Right atrium auricular region (tissue), 2 donors: Measurements from ENCODE around the gene KRTAP10-9. TPM values are rescaled to one million over a fixed set of nuclear protein-coding genes. Genes with fewer than 3 reads are reported as not detected.

Experiments used
- DNase-seq: peaks from one replicate; pipeline ENCODE4 v3.0.0-alpha.2; 2019; ENCODE audit warnings: low spot score
- H3K27ac ChIP-seq, 2 donors: fragments of 200-600 bp; sonication (generic); 1 replicate in 1 of 2; 2 replicates in 1 of 2; pipeline ENCODE4 v1.5.1; 2016 to 2019
- H3K27me3 ChIP-seq, 2 donors: fragments of 200-600 bp; sonication (generic); one replicate each; pipeline versions ENCODE4 v1.5.1 to v1.6.0; 2017 to 2019
- H3K36me3 ChIP-seq: fragments of 200-600 bp; sonication (generic); one replicate; pipeline ENCODE4 v1.5.1; 2016
- H3K4me1 ChIP-seq, 2 donors: fragments of 200-600 bp; sonication (generic); one replicate each; pipeline versions ENCODE4 v1.5.1 to v1.6.0; 2017 to 2019
- H3K4me3 ChIP-seq, 2 donors: fragments of 200-600 bp; sonication (generic); 1 replicate in 1 of 2; 2 replicates in 1 of 2; pipeline ENCODE4 v1.5.1; 2017 to 2019; ENCODE audit warnings: mild to moderate bottlenecking in 1 of 2, moderate library complexity in 1 of 2
- H3K9me3 ChIP-seq, 2 donors: fragments of 200-600 bp; sonication (generic); one replicate each; pipeline ENCODE4 v1.5.1; 2019
- total RNA-seq, 2 donors: library from RNA; depleted of rRNA; stranded (reverse); fragments of >200 nt; gene quantifications; one replicate each; pipeline ENCODE4 v1.1.0, GENCODE V29; 2016
- TF ChIP-seq, protein P1 (sequence below), 2 donors: fragments of 200-600 bp; sonication (generic); IDR thresholded peaks; one replicate each; pipeline ENCODE4 v1.5.1; 2019; ENCODE audit warnings: antibody characterized with exemption in 2 of 2

The KRTAP10-9 gene
- total RNA-seq, 2 donors from 2014 or later, result not detected

DNA sequence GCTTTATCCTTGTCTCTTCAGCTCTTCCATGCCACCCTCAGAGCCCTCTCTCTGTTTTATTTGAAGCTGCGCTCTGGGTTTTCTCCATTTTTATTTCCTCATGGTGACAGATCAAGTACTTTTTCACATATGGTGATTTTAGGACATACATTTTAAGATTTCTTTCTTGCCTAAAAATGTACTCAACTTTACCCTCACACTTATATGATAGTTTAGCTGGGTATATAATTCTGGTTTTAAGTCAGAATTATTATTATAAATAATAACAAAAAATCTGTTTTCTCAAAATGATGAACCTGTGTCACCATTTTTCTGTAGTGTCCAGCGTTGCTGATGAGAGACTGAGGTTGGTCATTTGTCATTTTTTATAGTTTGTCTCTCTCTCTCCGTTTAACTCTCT, 45.7 kb upstream of the KRTAP10-9 start:
- peaks cover 0 to 23% of the 10 kb centered on the region in 2 donors for H3K9me3 ChIP-seq
- TF ChIP-seq, protein P1, sequence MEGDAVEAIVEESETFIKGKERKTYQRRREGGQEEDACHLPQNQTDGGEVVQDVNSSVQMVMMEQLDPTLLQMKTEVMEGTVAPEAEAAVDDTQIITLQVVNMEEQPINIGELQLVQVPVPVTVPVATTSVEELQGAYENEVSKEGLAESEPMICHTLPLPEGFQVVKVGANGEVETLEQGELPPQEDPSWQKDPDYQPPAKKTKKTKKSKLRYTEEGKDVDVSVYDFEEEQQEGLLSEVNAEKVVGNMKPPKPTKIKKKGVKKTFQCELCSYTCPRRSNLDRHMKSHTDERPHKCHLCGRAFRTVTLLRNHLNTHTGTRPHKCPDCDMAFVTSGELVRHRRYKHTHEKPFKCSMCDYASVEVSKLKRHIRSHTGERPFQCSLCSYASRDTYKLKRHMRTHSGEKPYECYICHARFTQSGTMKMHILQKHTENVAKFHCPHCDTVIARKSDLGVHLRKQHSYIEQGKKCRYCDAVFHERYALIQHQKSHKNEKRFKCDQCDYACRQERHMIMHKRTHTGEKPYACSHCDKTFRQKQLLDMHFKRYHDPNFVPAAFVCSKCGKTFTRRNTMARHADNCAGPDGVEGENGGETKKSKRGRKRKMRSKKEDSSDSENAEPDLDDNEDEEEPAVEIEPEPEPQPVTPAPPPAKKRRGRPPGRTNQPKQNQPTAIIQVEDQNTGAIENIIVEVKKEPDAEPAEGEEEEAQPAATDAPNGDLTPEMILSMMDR (IDR thresholded peaks at IDR 0.05), result no peak
- no peak for DNase-seq

GRCh38 chr21:44582055-44582454, 44.8 kb upstream of the KRTAP10-9 start:
- no peak overlapping the region for H3K4me3 ChIP-seq
- no peak overlapping the region for H3K27ac ChIP-seq
- peaks cover 0 to 17% of the 10 kb centered on the region in 2 donors for H3K9me3 ChIP-seq
- DNase-seq, result peak; percentile 44
- no peaks in the 10 kb centered on the region for H3K4me1 ChIP-seq
- TF ChIP-seq, protein P1 (IDR thresholded peaks at IDR 0.05), result no peak
- H3K36me3 ChIP-seq, result no peaks in the 10 kb centered on the region
- H3K27me3 ChIP-seq, result no peaks in the 10 kb centered on the region

More for the DNA sequence above, 45.7 kb upstream of the KRTAP10-9 start:
- no peak overlapping the region for H3K4me3 ChIP-seq
- no peak overlapping the region for H3K27ac ChIP-seq
- no peaks in the 10 kb centered on the region for H3K27me3 ChIP-seq
- H3K36me3 ChIP-seq, result no peaks in the 10 kb centered on the region
- H3K4me1 ChIP-seq, result no peaks in the 10 kb centered on the region

DNA sequence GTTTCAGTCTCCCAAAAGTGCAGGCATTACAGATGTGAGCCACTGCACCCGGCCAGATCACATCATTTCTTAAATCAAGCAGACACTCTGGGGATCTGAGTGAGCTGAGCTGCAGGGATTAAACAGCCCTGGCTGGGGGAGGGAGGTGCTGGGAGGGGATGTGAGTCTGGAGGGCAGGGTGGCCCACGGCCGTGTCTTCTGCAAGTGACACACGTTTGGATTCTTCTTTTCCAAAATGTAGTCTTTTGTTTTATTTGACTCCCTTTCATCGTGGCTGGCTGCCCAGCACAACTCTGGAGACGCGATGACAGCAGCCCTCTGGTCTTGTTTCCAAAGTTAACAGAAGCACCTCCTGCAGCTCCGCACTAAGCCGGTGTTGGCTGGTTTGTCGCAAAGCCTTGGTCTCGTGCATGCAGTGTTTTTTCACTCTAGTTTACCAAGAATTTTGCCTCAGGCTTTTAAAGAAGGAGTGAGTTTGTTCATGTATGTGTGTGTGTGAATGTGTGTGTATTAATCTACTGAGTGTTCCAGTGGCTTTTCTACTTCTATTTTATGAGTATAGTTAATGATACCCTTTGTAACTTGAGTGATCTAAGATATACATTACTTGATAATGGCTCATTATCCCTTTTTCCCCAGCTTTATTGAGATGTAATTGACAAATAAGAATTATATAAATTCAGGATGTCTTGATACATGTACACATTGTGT, 43.6 kb upstream of the KRTAP10-9 start:
- H3K9me3 ChIP-seq, result peaks cover 0 to 13% of the 10 kb centered on the region in 2 donors
- no peaks in the 10 kb centered on the region for H3K4me1 ChIP-seq
- peak; percentile 36 for DNase-seq
- no peaks in the 10 kb centered on the region for H3K27me3 ChIP-seq
- H3K36me3 ChIP-seq, result no peaks in the 10 kb centered on the region
- no peak overlapping the region for H3K4me3 ChIP-seq
- TF ChIP-seq, protein P1 (IDR thresholded peaks at IDR 0.05), result no peak
- no peak overlapping the region for H3K27ac ChIP-seq

DNA sequence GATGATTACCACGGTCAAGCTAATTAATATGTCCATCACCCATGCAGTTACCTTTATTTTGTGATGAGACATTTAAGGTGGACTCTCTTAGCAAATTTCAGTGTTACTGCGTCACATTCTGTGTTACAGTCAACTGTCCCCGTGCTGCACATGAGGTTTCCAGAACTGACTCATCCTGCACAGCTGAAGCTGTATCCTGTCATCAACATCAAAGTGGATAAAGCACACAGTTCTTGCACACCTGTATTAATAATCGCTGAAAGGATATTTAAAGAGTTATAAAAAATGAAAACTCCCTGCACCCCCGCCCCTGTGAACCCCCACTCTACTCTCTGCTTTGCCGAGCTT, 43.1 kb upstream of the KRTAP10-9 start:
- Histone ChIP-seq H3K4me3 (no peak overlapping the region), H3K9me3 (peaks cover 0 to 13% of the 10 kb centered on the region in 2 donors), H3K36me3 (no peaks in the 10 kb centered on the region), H3K27me3 (no peaks in the 10 kb centered on the region), H3K4me1 (no peaks in the 10 kb centered on the region), H3K27ac (no peak overlapping the region)
- DNase-seq, result no peak
- TF ChIP-seq, protein P1 (IDR thresholded peaks at IDR 0.05), result no peak

DNA sequence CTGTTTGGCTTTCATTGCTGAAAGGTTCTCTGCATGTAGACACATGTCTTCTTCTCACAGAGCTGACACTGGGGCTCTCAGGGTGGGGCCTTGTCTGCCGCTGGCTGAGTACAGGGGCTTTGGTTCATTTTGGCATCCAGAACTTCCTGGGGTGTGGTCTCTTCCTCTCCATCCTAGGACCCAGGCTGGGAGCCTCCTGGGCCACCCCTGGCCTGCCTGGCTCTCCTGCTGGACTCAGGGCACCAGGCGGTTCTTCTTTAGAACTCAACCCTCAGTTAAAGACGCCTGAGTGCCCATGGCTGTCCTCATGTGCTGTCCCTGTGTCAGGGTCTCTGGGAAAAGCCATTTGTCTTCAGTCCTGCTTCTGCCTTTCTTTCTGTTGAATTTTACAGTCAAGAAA, 41.0 kb upstream of the KRTAP10-9 start:
- Histone ChIP-seq H3K36me3 (no peaks in the 10 kb centered on the region), H3K27me3 (no peaks in the 10 kb centered on the region), H3K4me3 (no peak overlapping the region), H3K4me1 (no peaks in the 10 kb centered on the region), H3K27ac (no peak overlapping the region), H3K9me3 (peaks cover 0 to 11% of the 10 kb centered on the region in 2 donors)
- TF ChIP-seq, protein P1 (IDR thresholded peaks at IDR 0.05), result no peak
- no peak for DNase-seq

DNA sequence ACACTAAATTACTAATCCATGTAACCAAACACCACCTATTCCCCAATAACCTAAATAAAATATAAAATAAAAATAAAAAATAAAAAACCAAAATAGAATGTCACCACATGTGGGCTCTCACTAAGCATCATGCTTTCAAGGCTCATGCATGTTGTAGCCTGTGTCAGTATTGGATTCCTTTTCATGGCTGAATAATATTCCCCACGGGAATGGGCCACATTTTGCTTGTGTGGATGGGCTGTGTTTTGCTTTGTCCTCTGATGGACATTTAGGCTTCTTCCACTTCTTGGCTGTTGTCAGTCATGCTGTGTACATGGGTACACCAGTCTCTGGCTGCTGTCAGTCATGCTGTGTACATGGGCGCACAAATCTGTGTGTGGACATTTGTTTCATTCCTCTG, 37.8 kb upstream of the KRTAP10-9 start:
- no peaks in the 10 kb centered on the region for H3K27me3 ChIP-seq
- H3K4me1 ChIP-seq, result no peaks in the 10 kb centered on the region
- no peaks in the 10 kb centered on the region for H3K36me3 ChIP-seq
- no peaks in the 10 kb centered on the region for H3K9me3 ChIP-seq
- H3K27ac ChIP-seq, result no peak overlapping the region
- TF ChIP-seq, protein P1 (IDR thresholded peaks at IDR 0.05), result no peak
- no peak for DNase-seq
- no peak overlapping the region for H3K4me3 ChIP-seq
